HepG2 (cell line): ENCODE results near the gene HNRNPA1L2. TPM values are rescaled to one million over a fixed set of nuclear protein-coding genes. Genes with fewer than 3 reads are reported as not detected.
A peak's percentile ranks its signal among the peaks of the same experiment; 100 is the strongest.

Experiments
- DZIP1 ChIP-seq: sonication (generic); formaldehyde crosslinking; IDR thresholded peaks from 2 replicates; pipeline ENCODE4 v1.5.0; 2020; ENCODE audit warnings: mild to moderate bottlenecking, missing genetic modification reagents
- NR3C1 ChIP-seq: sonication (generic); formaldehyde crosslinking; IDR thresholded peaks from 2 replicates; pipeline ENCODE4 v1.4.0; 2020; ENCODE audit warnings: missing genetic modification reagents
- PBX2 ChIP-seq: IDR thresholded peaks from 2 replicates; pipeline ENCODE4 v1.6.1; 2016; ENCODE audit warnings: control low read depth
- RELA ChIP-seq: sonication (generic); formaldehyde crosslinking; IDR thresholded peaks from 2 replicates; pipeline ENCODE4 v1.4.0; 2020; ENCODE audit warnings: missing genetic modification reagents
- SAFB2 ChIP-seq: sonication (generic); formaldehyde crosslinking; IDR thresholded peaks from 2 replicates; pipeline ENCODE4 v1.5.1; 2020; ENCODE audit warnings: missing genetic modification reagents, low read depth, mild to moderate bottlenecking, borderline replicate concordance
- SETDB1 ChIP-seq: sonication (generic); formaldehyde crosslinking; IDR thresholded peaks from 2 replicates; pipeline ENCODE4 v1.5.1; 2020; ENCODE audit warnings: missing genetic modification reagents, mild to moderate bottlenecking, borderline replicate concordance
- SMC3 ChIP-seq: IDR thresholded peaks from 2 replicates; pipeline ENCODE4 v1.6.1; 2011; ENCODE audit warnings: low read length, improper control_type of control experiment
- TFDP1 ChIP-seq: IDR thresholded peaks from 2 replicates; pipeline ENCODE4 v1.6.1; 2016; ENCODE audit warnings: missing compliant biosample characterization, missing genetic modification reagents, borderline replicate concordance
- THAP8 ChIP-seq: sonication (generic); formaldehyde crosslinking; IDR thresholded peaks from 2 replicates; pipeline ENCODE4 v1.5.1; 2020; ENCODE audit warnings: missing genetic modification reagents, mild to moderate bottlenecking, borderline replicate concordance
- YEATS2 ChIP-seq: sonication (generic); formaldehyde crosslinking; IDR thresholded peaks from 2 replicates; pipeline ENCODE4 v1.4.0; 2020; ENCODE audit warnings: missing genetic modification reagents, borderline replicate concordance
- ZGPAT ChIP-seq: IDR thresholded peaks from 2 replicates; pipeline ENCODE4 v1.6.1; 2016; ENCODE audit warnings: mild to moderate bottlenecking
- ZNF12 ChIP-seq: sonication (generic); formaldehyde crosslinking; IDR thresholded peaks from 2 replicates; pipeline ENCODE4 v1.5.0; 2020; ENCODE audit warnings: missing genetic modification reagents
- ZNF138 ChIP-seq: sonication (generic); formaldehyde crosslinking; IDR thresholded peaks from 2 replicates; pipeline ENCODE4 v1.5.0; 2020; ENCODE audit warnings: mild to moderate bottlenecking, low read depth, missing genetic modification reagents
- ZNF256 ChIP-seq: sonication (generic); formaldehyde crosslinking; conservative IDR thresholded peaks from 2 replicates; pipeline ENCODE4 v1.4.0; 2020; ENCODE audit warnings: missing genetic modification reagents
- ZNF292 ChIP-seq: sonication (generic); formaldehyde crosslinking; IDR thresholded peaks from 2 replicates; pipeline ENCODE4 v1.8.1; 2022; ENCODE audit warnings: mild to moderate bottlenecking, low read depth, missing genetic modification reagents, borderline replicate concordance
- ZNF329 ChIP-seq: sonication (generic); formaldehyde crosslinking; IDR thresholded peaks from 2 replicates; pipeline ENCODE4 v1.9.0; 2021; ENCODE audit warnings: low read depth, mild to moderate bottlenecking, missing genetic modification reagents
- ZNF567 ChIP-seq: sonication (generic); formaldehyde crosslinking; IDR thresholded peaks from 2 replicates; pipeline ENCODE4 v1.8.1; 2023; ENCODE audit warnings: mild to moderate bottlenecking, missing genetic modification reagents, borderline replicate concordance
- ZNF615 ChIP-seq: sonication (generic); formaldehyde crosslinking; IDR thresholded peaks from 2 replicates; pipeline ENCODE4 v1.5.0; 2020; ENCODE audit warnings: mild to moderate bottlenecking, missing genetic modification reagents, borderline replicate concordance
- ZNF713 ChIP-seq: sonication (generic); formaldehyde crosslinking; IDR thresholded peaks from 2 replicates; pipeline ENCODE4 v1.4.0; 2020; ENCODE audit warnings: mild to moderate bottlenecking, missing genetic modification reagents
- ZNF746 ChIP-seq: sonication (generic); formaldehyde crosslinking; IDR thresholded peaks from 2 replicates; pipeline ENCODE4 v1.8.0; 2022; ENCODE audit warnings: mild to moderate bottlenecking, missing genetic modification reagents
- ZNF788 ChIP-seq: sonication (generic); formaldehyde crosslinking; IDR thresholded peaks from 2 replicates; pipeline ENCODE4 v1.5.0; 2020; ENCODE audit warnings: mild to moderate bottlenecking, missing genetic modification reagents, borderline replicate concordance
- ZSCAN25 ChIP-seq: sonication (generic); formaldehyde crosslinking; IDR thresholded peaks from 2 replicates; pipeline ENCODE4 v1.8.0; 2022; ENCODE audit warnings: mild to moderate bottlenecking, missing genetic modification reagents
- polyA plus RNA-seq, 8 experiments: library from polyadenylated mRNA; depleted of rRNA in 3 of 8; stranded (reverse) in 7 of 8; unstranded in 1 of 8; fragments of >200 nt; fragmentation: Illumina TruSeq in 4 of 8; extraction: Trizol in 4 of 8; gene quantifications; 2 replicates each; pipeline versions ENCODE4 v1.2.1 to v1.2.3, GENCODE V29; 2011 to 2016; ENCODE audit warnings: low read depth in 4 of 8, missing spikeins in 1 of 8, mixed read lengths in 1 of 8; ENCODE audit not compliant: insufficient read depth in 1 of 8
- total RNA-seq, 5 experiments: library from RNA; depleted of rRNA; stranded (reverse); fragments of >200 nt; fragmentation: Illumina TruSeq; extraction: Trizol; gene quantifications; 2 replicates each; pipeline ENCODE4 v1.2.3, GENCODE V29; 2016; ENCODE audit warnings: low read depth in 1 of 5

Gene HNRNPA1L2
- total and polyA plus RNA-seq, 2 of the 13 experiments (the other 11 are each of a cell fraction or from before 2014, with no cell fraction given), result 3.6 to 7.1 TPM

- no peak for TF ChIP-seq DZIP1
- TF ChIP-seq TFDP1 (CRISPR knock-in tag), result peak; percentile 77; the same call in 1 of the 2 replicates
- TF ChIP-seq ZSCAN25, result no peak; the same call in 1 of the 2 replicates
- TF ChIP-seq ZNF746 (CRISPR knock-in tag), result peak; percentile 79; the same call in 1 of the 2 replicates
- TF ChIP-seq ZNF256 (CRISPR knock-in tag), result peak; percentile 50; the same call in 1 of the 2 replicates
- no peak; the same call in 1 of the 2 replicates for TF ChIP-seq ZNF567 (CRISPR knock-in tag)
- peak; percentile 95 for TF ChIP-seq YEATS2
- peak; percentile 62; the same call in 1 of the 2 replicates for TF ChIP-seq ZNF138 (CRISPR knock-in tag)
- TF ChIP-seq RELA, result no peak
- TF ChIP-seq ZNF292, result 0 out of 2 replicates have a peak, but pooled peaks have one; percentile 17
- TF ChIP-seq ZGPAT (CRISPR knock-in tag), result peak; percentile 82
- no peak for TF ChIP-seq ZNF713 (CRISPR knock-in tag)
- TF ChIP-seq NR3C1, result no peak
- TF ChIP-seq ZNF615 (CRISPR knock-in tag), result 0 out of 2 replicates have a peak, but pooled peaks have one; percentile 36
- TF ChIP-seq ZNF12 (CRISPR knock-in tag), result no peak; the same call in 1 of the 2 replicates
- TF ChIP-seq THAP8 (CRISPR knock-in tag), result no peak
- TF ChIP-seq PBX2, result no peak
- TF ChIP-seq SETDB1 (CRISPR knock-in tag), result no peak
- no peak; the same call in 1 of the 2 replicates for TF ChIP-seq SMC3
- TF ChIP-seq ZNF329 (CRISPR knock-in tag), result no peak
- TF ChIP-seq ZNF788, result peak; percentile 82; the same call in 1 of the 2 replicates
- no peak for TF ChIP-seq SAFB2 (CRISPR knock-in tag)
These were observed 10.2 kb downstream of the HNRNPA1L2 start, which contains the start of gene SUGT1 (continued) for GRCh38 chr13:52652196-52652979.
